ENCODE data around the gene PAM.

- no peak for TF ChIP-seq GATA2 (IDR thresholded peaks at IDR 0.05; ENCODE audit: low read depth, low read length)
- no peak for TF ChIP-seq GATA3 (IDR thresholded peaks at IDR 0.05; ENCODE audit: low read depth, low read length)
These were observed 53.9 kb downstream of the PAM start for GRCh38 chr5:102809033-102809432.
